HepG2 (cell line): ENCODE measurements around the gene P2RX7. TPM values are rescaled to one million over a fixed set of nuclear protein-coding genes. Genes with fewer than 3 reads are reported as not detected.

Source experiments
- GABPB1 ChIP-seq: IDR thresholded peaks from 2 replicates; pipeline ENCODE4 v1.6.1; 2016; ENCODE audit warnings: mild to moderate bottlenecking, missing genetic modification reagents, moderate library complexity, missing compliant biosample characterization
- STAT5B ChIP-seq: sonication (generic); formaldehyde crosslinking; IDR thresholded peaks from 2 replicates; pipeline ENCODE4 v1.4.0; 2020; ENCODE audit warnings: missing genetic modification reagents
- TEAD3 ChIP-seq: optimal IDR thresholded peaks from 2 replicates; pipeline ENCODE3; 2016; ENCODE audit warnings: borderline replicate concordance
- ZNF12 ChIP-seq: sonication (generic); formaldehyde crosslinking; IDR thresholded peaks from 2 replicates; pipeline ENCODE4 v1.5.0; 2020; ENCODE audit warnings: missing genetic modification reagents
- ZNF326 ChIP-seq: sonication (generic); formaldehyde crosslinking; IDR thresholded peaks from 2 replicates; pipeline ENCODE4 v1.4.0; 2020; ENCODE audit warnings: missing genetic modification reagents, borderline replicate concordance
- polyA plus RNA-seq, 8 experiments: library from polyadenylated mRNA; depleted of rRNA in 3 of 8; stranded (reverse) in 7 of 8; unstranded in 1 of 8; fragments of >200 nt; fragmentation: Illumina TruSeq in 4 of 8; extraction: Trizol in 4 of 8; gene quantifications; 2 replicates each; pipeline versions ENCODE4 v1.2.1 to v1.2.3, GENCODE V29; 2011 to 2016; ENCODE audit warnings: low read depth in 4 of 8, missing spikeins in 1 of 8, mixed read lengths in 1 of 8; ENCODE audit not compliant: insufficient read depth in 1 of 8
- total RNA-seq, 5 experiments: library from RNA; depleted of rRNA; stranded (reverse); fragments of >200 nt; fragmentation: Illumina TruSeq; extraction: Trizol; gene quantifications; 2 replicates each; pipeline ENCODE4 v1.2.3, GENCODE V29; 2016; ENCODE audit warnings: low read depth in 1 of 5
- TF ChIP-seq, protein P1 (sequence below): sonication (generic); formaldehyde crosslinking; IDR thresholded peaks from 2 replicates; pipeline ENCODE4 v1.5.0; 2020; ENCODE audit warnings: mild to moderate bottlenecking, missing genetic modification reagents, borderline replicate concordance
- TF ChIP-seq, protein P2 (sequence below): sonication (generic); formaldehyde crosslinking; IDR thresholded peaks from 2 replicates; pipeline ENCODE4 v1.4.0; 2020; ENCODE audit warnings: missing genetic modification reagents, borderline replicate concordance

Gene P2RX7
- total and polyA plus RNA-seq, 2 of the 13 experiments (the other 11 are each of a cell fraction or from before 2014, with no cell fraction given), result 0.13 to 0.73 TPM

DNA sequence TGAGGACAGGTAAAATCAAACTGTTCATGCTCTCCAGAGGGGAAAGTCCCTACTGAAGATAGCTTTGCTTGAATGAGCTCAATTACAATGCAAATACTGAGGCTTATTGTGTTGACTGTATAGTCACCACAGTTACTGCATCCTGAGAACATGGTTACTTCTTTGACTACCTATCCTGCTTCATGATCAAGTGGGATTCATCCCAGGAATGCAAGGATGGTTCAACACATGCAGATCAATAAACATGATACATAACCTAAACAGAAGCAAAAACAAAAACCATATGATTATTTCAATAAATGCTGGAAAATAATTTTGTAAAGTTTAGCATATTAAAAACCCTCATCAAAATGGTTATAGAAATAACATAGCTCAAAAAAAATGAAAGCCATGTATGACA lies 32.9 kb upstream of the P2RX7 start (continued):
- TF ChIP-seq GABPB1, result no peak
- no peak for TF ChIP-seq TEAD3 (CRISPR knock-in tag)
- TF ChIP-seq, protein P1, sequence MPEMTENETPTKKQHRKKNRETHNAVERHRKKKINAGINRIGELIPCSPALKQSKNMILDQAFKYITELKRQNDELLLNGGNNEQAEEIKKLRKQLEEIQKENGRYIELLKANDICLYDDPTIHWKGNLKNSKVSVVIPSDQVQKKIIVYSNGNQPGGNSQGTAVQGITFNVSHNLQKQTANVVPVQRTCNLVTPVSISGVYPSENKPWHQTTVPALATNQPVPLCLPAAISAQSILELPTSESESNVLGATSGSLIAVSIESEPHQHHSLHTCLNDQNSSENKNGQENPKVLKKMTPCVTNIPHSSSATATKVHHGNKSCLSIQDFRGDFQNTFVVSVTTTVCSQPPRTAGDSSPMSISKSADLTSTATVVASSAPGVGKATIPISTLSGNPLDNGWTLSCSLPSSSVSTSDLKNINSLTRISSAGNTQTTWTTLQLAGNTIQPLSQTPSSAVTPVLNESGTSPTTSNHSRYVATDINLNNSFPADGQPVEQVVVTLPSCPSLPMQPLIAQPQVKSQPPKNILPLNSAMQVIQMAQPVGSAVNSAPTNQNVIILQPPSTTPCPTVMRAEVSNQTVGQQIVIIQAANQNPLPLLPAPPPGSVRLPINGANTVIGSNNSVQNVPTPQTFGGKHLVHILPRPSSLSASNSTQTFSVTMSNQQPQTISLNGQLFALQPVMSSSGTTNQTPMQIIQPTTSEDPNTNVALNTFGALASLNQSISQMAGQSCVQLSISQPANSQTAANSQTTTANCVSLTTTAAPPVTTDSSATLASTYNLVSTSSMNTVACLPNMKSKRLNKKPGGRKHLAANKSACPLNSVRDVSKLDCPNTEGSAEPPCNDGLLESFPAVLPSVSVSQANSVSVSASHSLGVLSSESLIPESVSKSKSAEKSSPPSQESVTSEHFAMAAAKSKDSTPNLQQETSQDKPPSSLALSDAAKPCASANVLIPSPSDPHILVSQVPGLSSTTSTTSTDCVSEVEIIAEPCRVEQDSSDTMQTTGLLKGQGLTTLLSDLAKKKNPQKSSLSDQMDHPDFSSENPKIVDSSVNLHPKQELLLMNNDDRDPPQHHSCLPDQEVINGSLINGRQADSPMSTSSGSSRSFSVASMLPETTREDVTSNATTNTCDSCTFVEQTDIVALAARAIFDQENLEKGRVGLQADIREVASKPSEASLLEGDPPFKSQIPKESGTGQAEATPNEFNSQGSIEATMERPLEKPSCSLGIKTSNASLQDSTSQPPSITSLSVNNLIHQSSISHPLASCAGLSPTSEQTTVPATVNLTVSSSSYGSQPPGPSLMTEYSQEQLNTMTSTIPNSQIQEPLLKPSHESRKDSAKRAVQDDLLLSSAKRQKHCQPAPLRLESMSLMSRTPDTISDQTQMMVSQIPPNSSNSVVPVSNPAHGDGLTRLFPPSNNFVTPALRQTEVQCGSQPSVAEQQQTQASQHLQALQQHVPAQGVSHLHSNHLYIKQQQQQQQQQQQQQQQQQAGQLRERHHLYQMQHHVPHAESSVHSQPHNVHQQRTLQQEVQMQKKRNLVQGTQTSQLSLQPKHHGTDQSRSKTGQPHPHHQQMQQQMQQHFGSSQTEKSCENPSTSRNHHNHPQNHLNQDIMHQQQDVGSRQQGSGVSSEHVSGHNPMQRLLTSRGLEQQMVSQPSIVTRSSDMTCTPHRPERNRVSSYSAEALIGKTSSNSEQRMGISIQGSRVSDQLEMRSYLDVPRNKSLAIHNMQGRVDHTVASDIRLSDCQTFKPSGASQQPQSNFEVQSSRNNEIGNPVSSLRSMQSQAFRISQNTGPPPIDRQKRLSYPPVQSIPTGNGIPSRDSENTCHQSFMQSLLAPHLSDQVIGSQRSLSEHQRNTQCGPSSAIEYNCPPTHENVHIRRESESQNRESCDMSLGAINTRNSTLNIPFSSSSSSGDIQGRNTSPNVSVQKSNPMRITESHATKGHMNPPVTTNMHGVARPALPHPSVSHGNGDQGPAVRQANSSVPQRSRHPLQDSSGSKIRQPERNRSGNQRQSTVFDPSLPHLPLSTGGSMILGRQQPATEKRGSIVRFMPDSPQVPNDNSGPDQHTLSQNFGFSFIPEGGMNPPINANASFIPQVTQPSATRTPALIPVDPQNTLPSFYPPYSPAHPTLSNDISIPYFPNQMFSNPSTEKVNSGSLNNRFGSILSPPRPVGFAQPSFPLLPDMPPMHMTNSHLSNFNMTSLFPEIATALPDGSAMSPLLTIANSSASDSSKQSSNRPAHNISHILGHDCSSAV, result no peak
- no peak for TF ChIP-seq STAT5B
- TF ChIP-seq, protein P2, sequence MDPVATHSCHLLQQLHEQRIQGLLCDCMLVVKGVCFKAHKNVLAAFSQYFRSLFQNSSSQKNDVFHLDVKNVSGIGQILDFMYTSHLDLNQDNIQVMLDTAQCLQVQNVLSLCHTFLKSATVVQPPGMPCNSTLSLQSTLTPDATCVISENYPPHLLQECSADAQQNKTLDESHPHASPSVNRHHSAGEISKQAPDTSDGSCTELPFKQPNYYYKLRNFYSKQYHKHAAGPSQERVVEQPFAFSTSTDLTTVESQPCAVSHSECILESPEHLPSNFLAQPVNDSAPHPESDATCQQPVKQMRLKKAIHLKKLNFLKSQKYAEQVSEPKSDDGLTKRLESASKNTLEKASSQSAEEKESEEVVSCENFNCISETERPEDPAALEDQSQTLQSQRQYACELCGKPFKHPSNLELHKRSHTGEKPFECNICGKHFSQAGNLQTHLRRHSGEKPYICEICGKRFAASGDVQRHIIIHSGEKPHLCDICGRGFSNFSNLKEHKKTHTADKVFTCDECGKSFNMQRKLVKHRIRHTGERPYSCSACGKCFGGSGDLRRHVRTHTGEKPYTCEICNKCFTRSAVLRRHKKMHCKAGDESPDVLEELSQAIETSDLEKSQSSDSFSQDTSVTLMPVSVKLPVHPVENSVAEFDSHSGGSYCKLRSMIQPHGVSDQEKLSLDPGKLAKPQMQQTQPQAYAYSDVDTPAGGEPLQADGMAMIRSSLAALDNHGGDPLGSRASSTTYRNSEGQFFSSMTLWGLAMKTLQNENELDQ (CRISPR knock-in tag), result no peak
- no peak for TF ChIP-seq ZNF326 (CRISPR knock-in tag)
- no peak for TF ChIP-seq ZNF12 (CRISPR knock-in tag)
